Ishikawa (cell line): ENCODE measurements around the gene KPNA3.

Source experiments
- CEBPB ChIP-seq: IDR thresholded peaks from 2 replicates; pipeline ENCODE4 v1.6.1; 2012
- EGR1 ChIP-seq: IDR thresholded peaks from 2 replicates; pipeline ENCODE4 v1.6.1; 2012
- TCF12 ChIP-seq: IDR thresholded peaks from 2 replicates; pipeline ENCODE4 v1.6.1; 2012; ENCODE audit warnings: low read depth
- TEAD4 ChIP-seq: IDR thresholded peaks from 2 replicates; pipeline ENCODE4 v1.6.1; 2012
- TF ChIP-seq, protein P1 (sequence below): IDR thresholded peaks from 2 replicates; pipeline ENCODE4 v1.6.1; 2012; ENCODE audit warnings: low read depth, mild to moderate bottlenecking

- no peak for TF ChIP-seq CEBPB
- TF ChIP-seq, protein P1, sequence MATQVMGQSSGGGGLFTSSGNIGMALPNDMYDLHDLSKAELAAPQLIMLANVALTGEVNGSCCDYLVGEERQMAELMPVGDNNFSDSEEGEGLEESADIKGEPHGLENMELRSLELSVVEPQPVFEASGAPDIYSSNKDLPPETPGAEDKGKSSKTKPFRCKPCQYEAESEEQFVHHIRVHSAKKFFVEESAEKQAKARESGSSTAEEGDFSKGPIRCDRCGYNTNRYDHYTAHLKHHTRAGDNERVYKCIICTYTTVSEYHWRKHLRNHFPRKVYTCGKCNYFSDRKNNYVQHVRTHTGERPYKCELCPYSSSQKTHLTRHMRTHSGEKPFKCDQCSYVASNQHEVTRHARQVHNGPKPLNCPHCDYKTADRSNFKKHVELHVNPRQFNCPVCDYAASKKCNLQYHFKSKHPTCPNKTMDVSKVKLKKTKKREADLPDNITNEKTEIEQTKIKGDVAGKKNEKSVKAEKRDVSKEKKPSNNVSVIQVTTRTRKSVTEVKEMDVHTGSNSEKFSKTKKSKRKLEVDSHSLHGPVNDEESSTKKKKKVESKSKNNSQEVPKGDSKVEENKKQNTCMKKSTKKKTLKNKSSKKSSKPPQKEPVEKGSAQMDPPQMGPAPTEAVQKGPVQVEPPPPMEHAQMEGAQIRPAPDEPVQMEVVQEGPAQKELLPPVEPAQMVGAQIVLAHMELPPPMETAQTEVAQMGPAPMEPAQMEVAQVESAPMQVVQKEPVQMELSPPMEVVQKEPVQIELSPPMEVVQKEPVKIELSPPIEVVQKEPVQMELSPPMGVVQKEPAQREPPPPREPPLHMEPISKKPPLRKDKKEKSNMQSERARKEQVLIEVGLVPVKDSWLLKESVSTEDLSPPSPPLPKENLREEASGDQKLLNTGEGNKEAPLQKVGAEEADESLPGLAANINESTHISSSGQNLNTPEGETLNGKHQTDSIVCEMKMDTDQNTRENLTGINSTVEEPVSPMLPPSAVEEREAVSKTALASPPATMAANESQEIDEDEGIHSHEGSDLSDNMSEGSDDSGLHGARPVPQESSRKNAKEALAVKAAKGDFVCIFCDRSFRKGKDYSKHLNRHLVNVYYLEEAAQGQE, result no peak
- no peak for TF ChIP-seq EGR1
- TF ChIP-seq TCF12, result no peak
- TF ChIP-seq TEAD4, result no peak
Observed at GRCh38 chr13:49693191-49693733, 99.2 kb downstream of the KPNA3 start.
